Osteocyte (in vitro differentiated cells): ENCODE results near the gene MROH2A. TPM values are rescaled to one million over a fixed set of nuclear protein-coding genes. Genes with fewer than 3 reads are reported as not detected.

Experiments used
- DNase-seq: peaks from one replicate; pipeline ENCODE4 v3.0.0; 2021; ENCODE audit warnings: mixed read lengths; ENCODE audit not compliant: unreplicated experiment; ENCODE audit errors: extremely low spot score
- H3K27ac Mint-ChIP-seq: one replicate; pipeline ENCODE4 v1.8.0; 2021; ENCODE audit warnings: mild to moderate bottlenecking, mixed read lengths; ENCODE audit not compliant: unreplicated experiment
- H3K27me3 Mint-ChIP-seq: one replicate; pipeline ENCODE4 v1.8.0; 2021; ENCODE audit warnings: mixed read lengths; ENCODE audit not compliant: unreplicated experiment
- H3K36me3 Mint-ChIP-seq: one replicate; pipeline ENCODE4 v1.8.0; 2021; ENCODE audit warnings: mixed read lengths; ENCODE audit not compliant: unreplicated experiment
- H3K4me1 Mint-ChIP-seq: one replicate; pipeline ENCODE4 v1.8.0; 2021; ENCODE audit warnings: mixed read lengths; ENCODE audit not compliant: unreplicated experiment
- H3K4me3 Mint-ChIP-seq: one replicate; pipeline ENCODE4 v1.8.0; 2021; ENCODE audit warnings: mild to moderate bottlenecking, moderate library complexity, mixed read lengths; ENCODE audit not compliant: unreplicated experiment
- H3K9me3 Mint-ChIP-seq: one replicate; pipeline ENCODE4 v1.8.0; 2021; ENCODE audit warnings: mixed read lengths; ENCODE audit not compliant: unreplicated experiment
- CTCF ChIP-seq: fragments of 200-600 bp; sonication (generic); IDR thresholded peaks from 2 replicates; pipeline ENCODE4 v1.5.0; 2021; ENCODE audit warnings: antibody characterized with exemption, mild to moderate bottlenecking, moderate library complexity
- total RNA-seq: library from RNA; stranded (reverse); gene quantifications from 2 replicates; pipeline ENCODE4 v1.2.1, GENCODE V29; 2021

MROH2A gene
- total RNA-seq, 1 donor from 2014 or later, result not detected

- H3K36me3 Mint-ChIP-seq, result no peaks in the 10 kb centered on the region
- peaks cover 4% of the 10 kb centered on the region for H3K9me3 Mint-ChIP-seq
- H3K4me3 Mint-ChIP-seq, result no peak overlapping the region
- no peak overlapping the region for H3K27ac Mint-ChIP-seq
- H3K4me1 Mint-ChIP-seq, result no peaks in the 10 kb centered on the region
- no peak for TF ChIP-seq CTCF
- H3K27me3 Mint-ChIP-seq, result peaks cover 6% of the 10 kb centered on the region
- no peak for DNase-seq
Observed at GRCh38 chr2:233823731-233824121, 45.6 kb downstream of the MROH2A start.

- no peak for TF ChIP-seq CTCF
- H3K4me1 Mint-ChIP-seq, result no peaks in the 10 kb centered on the region
Observed at GRCh38 chr2:233824373-233824772, 46.2 kb downstream of the MROH2A start.

GRCh38 chr2:233828546-233829192 lies 50.5 kb downstream of the MROH2A start:
- H3K36me3 Mint-ChIP-seq, result no peaks in the 10 kb centered on the region
- H3K27me3 Mint-ChIP-seq, result peaks cover 4% of the 10 kb centered on the region
- no peak for TF ChIP-seq CTCF
- H3K27ac Mint-ChIP-seq, result no peak overlapping the region
- H3K4me3 Mint-ChIP-seq, result no peak overlapping the region
- H3K4me1 Mint-ChIP-seq, result peaks cover 8% of the 10 kb centered on the region
- peaks cover 4% of the 10 kb centered on the region for H3K9me3 Mint-ChIP-seq
- peak; percentile 78 for DNase-seq

More at GRCh38 chr2:233824373-233824772, 46.2 kb downstream of the MROH2A start:
- peaks cover 4% of the 10 kb centered on the region for H3K9me3 Mint-ChIP-seq
- no peak overlapping the region for H3K27ac Mint-ChIP-seq
- DNase-seq, result no peak
- H3K4me3 Mint-ChIP-seq, result no peak overlapping the region
- H3K36me3 Mint-ChIP-seq, result no peaks in the 10 kb centered on the region
- H3K27me3 Mint-ChIP-seq, result peaks cover 6% of the 10 kb centered on the region

- Mint-ChIP-seq H3K4me3 (no peak overlapping the region), H3K4me1 (peaks cover 8% of the 10 kb centered on the region)
- TF ChIP-seq CTCF, result no peak
Observed at GRCh38 chr2:233829193-233830110, 51.3 kb downstream of the MROH2A start.

More at GRCh38 chr2:233829193-233830110, 51.3 kb downstream of the MROH2A start:
- peak; percentile 76 for DNase-seq
- Mint-ChIP-seq H3K36me3 (no peaks in the 10 kb centered on the region), H3K27ac (no peak overlapping the region), H3K9me3 (peaks cover 4% of the 10 kb centered on the region), H3K27me3 (peaks cover 4% of the 10 kb centered on the region)
